HCEC 1CT (cell line): Measurements from ENCODE around the gene SDK2.

Experiments
- DNase-seq: peaks from one replicate; pipeline ENCODE4 v3.0.0-alpha.2; 2017

The SDK2 gene

GRCh38 chr17:73584987-73585386 lies 59.3 kb downstream of the SDK2 start:
- no peak for DNase-seq

GRCh38 chr17:73584049-73584448 lies 60.2 kb downstream of the SDK2 start:
- no peak for DNase-seq

- DNase-seq: no peak
These were observed 61.4 kb downstream of the SDK2 start for GRCh38 chr17:73582821-73583220.

- no peak for DNase-seq
These were observed 61.9 kb downstream of the SDK2 start for GRCh38 chr17:73582359-73582758.

- DNase-seq: no peak
These were observed 62.9 kb downstream of the SDK2 start for GRCh38 chr17:73581379-73581778.

GRCh38 chr17:73580073-73580710 lies 64.1 kb downstream of the SDK2 start:
- no peak for DNase-seq

- DNase-seq: no peak
These were observed 67.6 kb downstream of the SDK2 start for GRCh38 chr17:73576556-73577098.

- no peak for DNase-seq
These were observed 68.6 kb downstream of the SDK2 start for GRCh38 chr17:73575470-73576221.

- no peak for DNase-seq
These were observed 72.6 kb downstream of the SDK2 start for GRCh38 chr17:73571511-73572130.

GRCh38 chr17:73569762-73570319 lies 74.4 kb downstream of the SDK2 start:
- DNase-seq: no peak

GRCh38 chr17:73568934-73569333 lies 75.3 kb downstream of the SDK2 start:
- DNase-seq: no peak

GRCh38 chr17:73566905-73567782 lies 77.1 kb downstream of the SDK2 start:
- no peak for DNase-seq

GRCh38 chr17:73564843-73565242 lies 79.4 kb downstream of the SDK2 start:
- DNase-seq: no peak

GRCh38 chr17:73562896-73563295 lies 81.3 kb downstream of the SDK2 start:
- no peak for DNase-seq

- DNase-seq: no peak
These were observed 83.1 kb downstream of the SDK2 start for GRCh38 chr17:73561111-73561510.

GRCh38 chr17:73560661-73561060 lies 83.6 kb downstream of the SDK2 start:
- DNase-seq: no peak

- no peak for DNase-seq
These were observed 84.7 kb downstream of the SDK2 start for GRCh38 chr17:73559532-73559931.

GRCh38 chr17:73555199-73555960 lies 88.9 kb downstream of the SDK2 start:
- DNase-seq: no peak

- no peak for DNase-seq
These were observed 89.7 kb downstream of the SDK2 start for GRCh38 chr17:73554498-73554897.

- no peak for DNase-seq
These were observed 90.9 kb downstream of the SDK2 start for GRCh38 chr17:73553311-73553710.

- no peak for DNase-seq
These were observed 91.8 kb downstream of the SDK2 start for GRCh38 chr17:73552300-73553048.
